Natural killer cell treated with Interleukin-12 subunit alpha and Interleukin-12 subunit beta and Interleukin-15 and Interleukin-18, amount 100 ng/mL, for 72 hours (primary cell): ENCODE measurements around the gene MCRIP1. TPM values are rescaled to one million over a fixed set of nuclear protein-coding genes. Genes with fewer than 3 reads are reported as not detected.
A peak's percentile ranks its signal among the peaks of the same experiment; 100 is the strongest.

Source experiments
- ATAC-seq, 2 donors: fragments of 150-1000 bp; cut with Tn5 transposase in 1 of 2; sonication (Bioruptor Pico), chemical (Tn5 transposase) in 1 of 2; 2 replicates each; pipeline ENCODE4 v1.10.0; 2021
- DNase-seq: peaks from one replicate; pipeline ENCODE4 v3.0.0; 2022; ENCODE audit warnings: low spot score
- H3K27ac Mint-ChIP-seq, 2 donors: 1 replicate in 1 of 2; 2 replicates in 1 of 2; pipeline ENCODE4 v1.8.0; 2022; ENCODE audit warnings: mixed read lengths in 2 of 2, mild to moderate bottlenecking in 1 of 2, moderate library complexity in 1 of 2
- H3K27me3 Mint-ChIP-seq, 2 donors: 1 replicate in 1 of 2; 2 replicates in 1 of 2; pipeline ENCODE4 v1.8.0; 2022; ENCODE audit warnings: mixed read lengths in 2 of 2
- H3K36me3 Mint-ChIP-seq: one replicate; pipeline ENCODE4 v1.8.0; 2022; ENCODE audit warnings: mixed read lengths
- H3K4me1 Mint-ChIP-seq, 2 donors: 1 replicate in 1 of 2; 2 replicates in 1 of 2; pipeline ENCODE4 v1.8.0; 2022; ENCODE audit warnings: low read depth in 2 of 2, mixed read lengths in 2 of 2, mild to moderate bottlenecking in 1 of 2
- H3K4me3 Mint-ChIP-seq: one replicate; pipeline ENCODE4 v1.8.0; 2022; ENCODE audit warnings: mixed read lengths
- H3K9me3 Mint-ChIP-seq: 2 replicates; pipeline ENCODE4 v1.8.0; 2022; ENCODE audit warnings: mixed read lengths
- total RNA-seq, 2 donors: library from RNA; stranded (reverse); gene quantifications; one replicate each; pipeline ENCODE4 v1.2.3, GENCODE V29; 2022

The MCRIP1 gene
- total RNA-seq, 2 donors from 2014 or later: 83.9 to 104 TPM

DNA sequence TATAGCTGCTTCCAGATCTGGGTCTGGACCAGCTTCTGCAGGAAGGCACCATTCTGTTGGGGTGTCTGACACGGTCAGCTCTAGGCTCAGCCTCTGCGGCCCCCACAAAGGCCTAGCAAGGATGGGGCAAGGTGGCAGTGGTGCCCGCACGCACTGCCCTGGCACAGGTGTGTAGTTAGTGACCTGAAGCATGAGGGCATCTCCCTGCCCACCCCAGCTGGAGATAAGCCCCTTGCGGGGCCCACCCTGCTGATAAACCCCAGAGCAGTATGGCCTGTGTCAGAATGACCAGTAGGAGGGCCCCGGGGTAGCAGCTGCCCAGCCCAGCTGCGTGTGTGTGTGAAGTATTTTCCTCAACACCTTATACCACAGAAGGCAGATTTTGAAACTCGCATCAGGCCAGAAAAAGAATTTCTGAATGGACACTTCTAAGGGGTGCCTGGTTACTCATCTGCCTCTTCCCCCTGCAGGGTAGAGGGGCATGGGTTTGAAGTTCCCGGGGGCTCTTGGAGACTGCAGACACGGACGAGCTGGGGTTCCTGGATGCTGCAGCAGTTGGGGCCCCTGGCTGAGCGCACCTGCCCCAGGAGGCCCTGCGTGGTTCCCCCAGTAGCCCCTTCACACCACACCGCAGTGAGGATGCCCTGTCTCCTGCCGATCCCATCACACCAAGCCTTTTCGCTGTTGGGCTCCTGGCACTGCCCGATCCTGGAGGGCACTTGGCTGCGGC, 33.5 kb upstream of the MCRIP1 start:
- Mint-ChIP-seq H3K9me3 (no peaks in the 10 kb centered on the region), H3K4me1 (peaks cover 14 to 41% of the 10 kb centered on the region in 2 donors), H3K27me3 (no peaks in the 10 kb centered on the region), H3K27ac (peak overlapping the region in 1 of 2 donors; percentile 59), H3K36me3 (peaks cover 5% of the 10 kb centered on the region), H3K4me3 (no peak overlapping the region)
- DNase-seq: no peak
- ATAC-seq: no peak

DNA sequence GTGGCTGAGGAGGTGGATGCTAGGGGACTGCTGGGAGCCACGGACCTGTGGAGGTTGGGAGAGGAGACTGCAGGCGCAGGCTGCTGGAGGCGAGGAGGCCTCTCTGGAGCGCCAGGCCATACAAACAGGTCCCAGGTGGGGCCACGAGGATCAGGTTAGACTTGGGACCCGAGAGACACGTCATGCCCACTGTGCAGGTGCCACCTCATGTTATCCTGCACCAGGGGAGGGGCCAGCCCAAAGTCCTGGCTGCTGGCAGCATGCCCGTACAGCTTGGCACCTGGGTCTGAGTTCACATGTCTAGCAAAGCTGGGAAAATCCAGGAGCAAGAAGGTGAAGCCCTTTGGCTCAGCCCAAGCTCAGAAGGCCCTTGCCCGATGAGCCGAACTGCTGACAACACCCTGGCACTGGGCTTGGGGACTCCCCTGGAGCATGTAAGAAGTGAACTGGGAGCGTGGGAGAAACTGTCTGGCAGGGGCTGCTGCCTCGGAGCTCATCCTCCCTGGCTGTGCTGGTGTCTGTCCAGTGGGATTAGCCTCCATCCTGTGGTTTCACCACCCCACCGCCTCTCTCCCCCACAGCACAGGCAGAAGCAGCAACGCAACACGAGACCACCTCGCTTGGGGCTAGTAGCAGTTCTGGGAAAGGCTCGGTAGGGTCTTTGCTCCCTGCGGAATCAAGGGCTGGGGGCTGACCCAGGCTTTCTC, 32.8 kb upstream of the MCRIP1 start:
- Mint-ChIP-seq H3K9me3 (no peaks in the 10 kb centered on the region), H3K27ac (peak overlapping the region in 1 of 2 donors; percentile 73), H3K36me3 (peaks cover 5% of the 10 kb centered on the region), H3K4me3 (no peak overlapping the region), H3K4me1 (peaks cover 18 to 45% of the 10 kb centered on the region in 2 donors), H3K27me3 (no peaks in the 10 kb centered on the region)
- no peak for ATAC-seq
- DNase-seq: no peak

GRCh38 chr17:81865358-81865732, 32.3 kb upstream of the MCRIP1 start:
- H3K4me3 Mint-ChIP-seq: no peak overlapping the region
- peaks cover 18 to 47% of the 10 kb centered on the region in 2 donors for H3K4me1 Mint-ChIP-seq
- H3K36me3 Mint-ChIP-seq: peaks cover 5% of the 10 kb centered on the region
- ATAC-seq (no peak), DNase-seq (no peak)
- H3K27me3 Mint-ChIP-seq: no peaks in the 10 kb centered on the region
- peak overlapping the region in 1 of 2 donors; percentile 73 for H3K27ac Mint-ChIP-seq
- no peaks in the 10 kb centered on the region for H3K9me3 Mint-ChIP-seq

DNA sequence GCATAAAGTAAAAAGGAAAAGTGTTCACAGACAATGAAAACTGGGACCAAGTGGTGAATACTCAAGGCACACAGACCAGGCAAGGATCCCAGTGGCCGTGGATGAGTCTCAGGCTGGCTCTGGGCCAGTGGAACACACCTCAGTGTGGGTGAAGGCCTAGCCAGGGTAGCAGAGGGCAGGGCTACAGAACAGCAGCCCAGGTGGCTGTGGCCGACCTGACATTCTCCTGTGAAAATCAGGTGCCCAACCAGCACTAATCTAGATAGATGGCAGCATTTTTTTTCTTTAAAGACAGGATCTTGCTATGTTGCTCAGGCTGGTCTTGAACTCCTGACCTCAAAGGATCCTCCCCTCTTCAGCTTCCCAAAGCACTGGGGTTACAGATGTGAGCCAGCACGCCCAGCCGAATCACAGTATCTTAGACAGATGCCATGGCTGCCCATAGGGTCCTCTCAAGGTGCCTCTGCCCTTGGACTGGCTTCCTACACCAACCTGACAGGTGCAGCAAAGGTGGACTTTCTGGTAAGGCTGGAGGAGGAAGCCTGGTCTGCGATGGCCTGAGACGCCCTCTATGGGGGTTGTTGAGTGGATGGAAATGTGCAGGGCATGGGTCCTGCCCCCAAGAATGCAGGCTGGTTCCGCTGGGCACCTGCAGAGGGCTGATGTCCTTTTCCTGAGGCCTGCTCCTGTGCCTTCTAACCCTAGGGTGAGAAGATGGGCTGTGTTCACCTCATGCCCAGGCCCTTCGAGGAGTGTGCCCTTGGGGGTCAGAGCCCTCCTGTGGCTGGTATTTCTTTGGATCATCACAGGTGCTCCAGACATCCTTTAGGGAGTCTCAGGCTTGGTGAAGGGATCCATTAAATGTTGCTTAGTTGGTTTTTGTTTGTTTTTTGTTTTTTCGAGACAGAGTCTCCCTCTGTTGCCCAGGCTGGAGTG, 31.0 kb upstream of the MCRIP1 start:
- H3K9me3 Mint-ChIP-seq: no peaks in the 10 kb centered on the region

GRCh38 chr17:81863123-81863675, 30.1 kb upstream of the MCRIP1 start:
- peaks cover 11% of the 10 kb centered on the region for H3K36me3 Mint-ChIP-seq
- peak overlapping the region; percentile 77 for H3K4me3 Mint-ChIP-seq
- ATAC-seq (no peak), DNase-seq (no peak)
- peaks cover 24 to 44% of the 10 kb centered on the region in 2 donors for H3K4me1 Mint-ChIP-seq
- H3K27ac Mint-ChIP-seq: peak overlapping the region; percentile 73 to 92
- H3K9me3 Mint-ChIP-seq: no peaks in the 10 kb centered on the region
- no peaks in the 10 kb centered on the region for H3K27me3 Mint-ChIP-seq

More for the DNA sequence above, 31.0 kb upstream of the MCRIP1 start:
- ATAC-seq (no peak), DNase-seq (no peak)
- H3K4me1 Mint-ChIP-seq: peaks cover 24 to 45% of the 10 kb centered on the region in 2 donors
- H3K4me3 Mint-ChIP-seq: no peak overlapping the region
- no peaks in the 10 kb centered on the region for H3K27me3 Mint-ChIP-seq
- peaks cover 11% of the 10 kb centered on the region for H3K36me3 Mint-ChIP-seq
- peak overlapping the region; percentile 73 to 92 for H3K27ac Mint-ChIP-seq

DNA sequence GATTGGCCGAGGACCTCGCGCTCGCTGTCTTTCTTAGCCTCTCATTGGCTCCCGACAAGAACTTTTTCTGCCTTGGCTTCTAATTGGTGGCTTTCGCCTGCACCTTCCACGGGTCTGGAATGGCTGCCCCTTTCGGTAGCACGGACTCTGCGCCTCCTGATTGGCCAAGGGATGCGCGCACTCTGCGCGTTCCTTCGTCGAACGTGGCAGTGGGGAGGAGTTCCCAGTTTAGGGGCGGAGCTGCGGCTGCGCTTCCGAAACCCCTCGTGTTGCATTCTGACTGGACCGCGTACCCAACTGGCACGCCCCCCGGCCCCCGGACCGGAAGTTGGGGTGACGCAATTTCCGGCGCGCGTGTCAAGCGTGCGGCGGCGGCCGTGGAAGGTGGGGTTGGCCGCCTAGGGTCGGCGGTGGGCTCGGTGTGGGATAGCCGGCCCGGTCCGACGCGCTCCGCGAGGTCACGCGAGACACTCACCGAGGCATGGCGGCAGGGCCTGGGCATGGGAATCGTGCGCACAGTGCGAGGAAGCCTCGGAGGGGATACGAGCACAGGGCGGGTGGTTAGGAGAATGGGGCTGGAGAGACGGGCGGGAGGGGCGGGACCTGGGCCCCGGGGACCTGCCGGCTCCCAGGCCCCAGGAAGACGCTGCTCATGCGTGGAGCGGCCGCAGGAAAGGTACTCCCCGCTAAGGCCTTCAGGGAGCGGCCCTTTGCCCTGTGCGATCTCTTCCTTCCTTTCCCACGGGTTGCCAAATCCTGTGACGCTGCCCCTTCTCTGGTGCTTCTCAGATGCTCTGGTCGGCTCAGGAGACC, 27.9 kb upstream of the MCRIP1 start:
- Mint-ChIP-seq H3K9me3 (no peaks in the 10 kb centered on the region), H3K27ac (peak overlapping the region; percentile 99), H3K36me3 (peaks cover 11% of the 10 kb centered on the region), H3K4me1 (peaks cover 24 to 42% of the 10 kb centered on the region in 2 donors), H3K4me3 (peak overlapping the region; percentile 97), H3K27me3 (no peaks in the 10 kb centered on the region)
- DNase-seq (peak; percentile 100), ATAC-seq (peak; percentile 93)

- ATAC-seq (no peak), DNase-seq (no peak)
- no peaks in the 10 kb centered on the region for H3K9me3 Mint-ChIP-seq
- peak within 1 kb of the TSS; percentile 99 for H3K27ac Mint-ChIP-seq
- peaks cover 11% of the 10 kb centered on the region for H3K36me3 Mint-ChIP-seq
- peak within 1 kb of the TSS; percentile 97 for H3K4me3 Mint-ChIP-seq
- H3K4me1 Mint-ChIP-seq: peaks cover 29 to 42% of the 10 kb centered on the region in 2 donors
- no peaks in the 10 kb centered on the region for H3K27me3 Mint-ChIP-seq
Measured at GRCh38 chr17:81859906-81860755, 27.0 kb upstream of the MCRIP1 start, which contains the start of gene P4HB. Gene P4HB, minus strand, starts transcription at chr17:81860535. Its CDS starts 64 bp downstream, at chr17:81860471.

DNA sequence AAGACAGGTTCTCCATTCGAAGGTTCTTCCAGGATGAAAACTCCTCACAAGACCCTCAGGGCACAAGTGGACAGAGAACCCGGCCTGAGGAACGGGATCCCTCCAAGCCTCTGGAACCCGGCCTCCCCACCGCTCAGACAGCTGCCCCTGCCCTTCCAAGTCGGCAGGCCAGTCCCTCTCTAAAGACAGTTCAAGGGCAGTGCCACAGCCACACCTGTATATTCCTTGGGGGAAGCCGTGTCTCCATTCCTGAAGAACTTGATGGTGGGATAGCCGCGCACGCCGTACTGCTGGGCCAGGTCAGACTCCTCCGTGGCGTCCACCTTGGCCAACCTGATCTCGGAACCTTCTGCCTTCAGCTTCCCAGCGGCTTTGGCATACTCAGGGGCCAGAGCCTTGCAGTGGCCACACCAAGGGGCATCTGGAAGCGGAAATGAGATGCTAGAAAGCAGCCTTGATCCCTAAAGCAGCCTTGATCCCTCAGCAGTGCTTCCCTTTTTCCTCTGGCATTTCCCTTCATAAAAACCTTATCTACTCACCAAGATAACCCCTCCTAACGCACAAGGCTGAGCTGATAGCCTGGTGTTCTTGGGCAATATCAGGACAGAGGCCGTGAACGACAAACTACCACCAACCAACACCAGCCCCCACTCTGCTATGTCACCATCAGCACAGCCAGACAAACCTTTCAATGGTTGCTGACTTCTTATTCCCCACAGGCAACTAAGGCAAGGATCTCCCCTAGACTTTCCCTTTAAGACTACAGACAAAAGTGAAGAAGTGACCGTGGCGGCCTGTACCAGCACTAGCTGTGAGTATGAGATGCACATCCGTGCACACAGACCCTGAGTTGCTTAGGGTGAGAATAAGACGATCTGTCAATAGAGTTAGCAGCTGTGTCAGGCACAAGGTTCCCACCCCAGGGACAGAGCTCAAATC, 26.1 kb upstream of the MCRIP1 start:
- Mint-ChIP-seq H3K4me1 (peaks cover 29 to 36% of the 10 kb centered on the region in 2 donors), H3K27ac (peak overlapping the region; percentile 57 to 84), H3K9me3 (no peaks in the 10 kb centered on the region), H3K36me3 (peaks cover 11% of the 10 kb centered on the region), H3K27me3 (no peaks in the 10 kb centered on the region), H3K4me3 (peak overlapping the region; percentile 91)
- ATAC-seq: no peak
- DNase-seq: no peak

DNA sequence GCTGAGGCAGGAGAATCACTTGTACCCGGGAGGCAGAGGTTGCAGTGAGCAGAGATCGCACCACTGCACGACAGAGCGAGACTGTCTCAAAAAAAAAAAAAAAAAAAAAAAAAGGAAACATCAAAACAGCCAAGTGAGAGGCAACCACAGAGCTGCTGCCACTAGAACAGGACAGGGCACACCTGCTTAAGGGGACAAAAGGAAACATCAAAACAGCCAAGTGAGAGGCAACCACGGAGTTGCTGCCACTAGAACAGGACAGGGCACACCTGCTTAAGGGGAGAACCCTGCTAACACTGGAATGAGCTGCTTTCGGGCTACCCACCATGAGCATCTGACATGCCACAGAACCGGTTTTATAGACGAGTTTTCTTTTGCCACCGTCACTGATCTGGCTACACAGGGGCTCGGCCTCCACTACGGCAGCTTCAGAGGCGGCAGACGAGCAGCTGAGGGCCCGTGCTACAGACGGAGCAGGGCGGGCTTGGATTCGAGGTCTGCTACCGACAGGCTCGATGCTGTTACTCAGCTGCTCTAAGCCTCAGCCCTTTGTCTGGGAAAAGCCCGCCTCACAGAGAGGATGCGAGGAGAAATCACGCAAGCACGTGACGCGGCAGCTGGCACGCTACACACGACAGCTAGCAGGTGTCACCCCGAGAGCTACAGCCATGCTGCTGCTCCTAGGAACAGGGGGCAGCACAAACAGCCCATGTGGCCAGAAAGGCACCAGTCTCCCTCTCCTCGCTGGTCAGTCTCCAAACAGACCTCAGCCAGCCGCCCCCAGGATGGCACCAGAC, 25.3 kb upstream of the MCRIP1 start:
- H3K4me3 Mint-ChIP-seq: peak overlapping the region; percentile 91
- peaks cover 11% of the 10 kb centered on the region for H3K36me3 Mint-ChIP-seq
- no peaks in the 10 kb centered on the region for H3K9me3 Mint-ChIP-seq
- peaks cover 24 to 33% of the 10 kb centered on the region in 2 donors for H3K4me1 Mint-ChIP-seq
- ATAC-seq: no peak
- H3K27ac Mint-ChIP-seq: peak overlapping the region; percentile 16 to 37
- no peaks in the 10 kb centered on the region for H3K27me3 Mint-ChIP-seq
- DNase-seq: no peak

GRCh38 chr17:81854974-81855774, 22.1 kb upstream of the MCRIP1 start:
- no peaks in the 10 kb centered on the region for H3K9me3 Mint-ChIP-seq
- H3K27me3 Mint-ChIP-seq: no peaks in the 10 kb centered on the region
- peaks cover 11 to 26% of the 10 kb centered on the region in 2 donors for H3K4me1 Mint-ChIP-seq
- no peak overlapping the region for H3K27ac Mint-ChIP-seq
- H3K36me3 Mint-ChIP-seq: peaks cover 6% of the 10 kb centered on the region
- no peak overlapping the region for H3K4me3 Mint-ChIP-seq
- no peak for DNase-seq
- no peak for ATAC-seq
